ENCODE results near the gene HOXD12.

Gene HOXD12

GRCh38 chr2:176122683-176123410 lies 23.3 kb downstream of the HOXD12 start, which contains the start of gene HOXD9:
Gene HOXD9, plus strand, starts transcription at chr2:176122719. Its CDS starts 50 bp downstream, at chr2:176122769.
- no peak for DNase-seq

GRCh38 chr2:176123411-176124109 lies 24.0 kb downstream of the HOXD12 start:
- DNase-seq = no peak

GRCh38 chr2:176124110-176124946 lies 24.7 kb downstream of the HOXD12 start:
- DNase-seq = no peak

- DNase-seq = no peak
These were observed 25.6 kb downstream of the HOXD12 start for GRCh38 chr2:176124947-176125771.

- no peak for DNase-seq
These were observed 26.1 kb downstream of the HOXD12 start for GRCh38 chr2:176125772-176126054.

GRCh38 chr2:176126929-176127773 lies 27.6 kb downstream of the HOXD12 start:
- peak; percentile 67 for DNase-seq

GRCh38 chr2:176127774-176128072 lies 28.1 kb downstream of the HOXD12 start:
- no peak for DNase-seq

GRCh38 chr2:176128172-176128981 lies 28.8 kb downstream of the HOXD12 start:
- no peak for DNase-seq

GRCh38 chr2:176128982-176129796 lies 29.6 kb downstream of the HOXD12 start, which contains the start of gene HOXD8:
Gene HOXD8, plus strand, starts transcription at chr2:176129705. Its CDS starts 662 bp downstream, at chr2:176130367.
- no peak for DNase-seq

GRCh38 chr2:176129813-176130146 lies 30.2 kb downstream of the HOXD12 start:
- no peak for DNase-seq

- DNase-seq = no peak
These were observed 30.8 kb downstream of the HOXD12 start for GRCh38 chr2:176130147-176130956.

- no peak for DNase-seq
These were observed 31.6 kb downstream of the HOXD12 start for GRCh38 chr2:176130957-176131847.

GRCh38 chr2:176131848-176132158 lies 32.2 kb downstream of the HOXD12 start:
- no peak for DNase-seq

- peak; percentile 23 for DNase-seq
These were observed 32.9 kb downstream of the HOXD12 start for GRCh38 chr2:176132205-176133171.

GRCh38 chr2:176133389-176133788 lies 33.8 kb downstream of the HOXD12 start:
- no peak for DNase-seq

GRCh38 chr2:176134035-176134434 lies 34.4 kb downstream of the HOXD12 start:
- DNase-seq = no peak

- no peak for DNase-seq
These were observed 35.4 kb downstream of the HOXD12 start for GRCh38 chr2:176135035-176135440.
